GM12878 (cell line): ENCODE results near the gene DDX19B. TPM values are rescaled to one million over a fixed set of nuclear protein-coding genes. Genes with fewer than 3 reads are reported as not detected.

Experiments
- ATAC-seq: fragments of 200-7000 bp; cut with Tn5 transposase; 3 replicates; pipeline ENCODE4 v1.9.1; 2020; ENCODE audit warnings: mild to moderate bottlenecking, moderate library complexity
- BruUV-seq: library from RNA; stranded (reverse); fragments of 400-500 nt; replicated peaks from 2 replicates; lab custom pipeline; 2021; lab: Mats Ljungman, UMichigan
- CTCF ChIA-PET: fragments of 300-600 bp; sonication (Branson Sonifier 250); formaldehyde crosslinking; extraction: SDS; loops from one replicate; lab custom pipeline; 2021; ENCODE audit warnings: inconsistent platforms; lab: Yijun Ruan, JAX
- POLR2A ChIA-PET: fragments of 350-600 bp; formaldehyde crosslinking; extraction: SDS; loops from one replicate; lab custom pipeline; 2021; ENCODE audit warnings: inconsistent platforms; lab: Charles Lee
- RAD21 ChIA-PET: fragments of 300-600 bp; sonication (Branson Sonifier 250); formaldehyde crosslinking; loops from one replicate; lab custom pipeline; 2023; ENCODE audit warnings: antibody characterized with exemption; ENCODE audit not compliant: unreplicated experiment; lab: Charles Lee
- SMC1A ChIA-PET: fragments of 300-600 bp; sonication (Branson Sonifier 250); formaldehyde crosslinking; loops from one replicate; lab custom pipeline; 2023; ENCODE audit not compliant: unreplicated experiment, uncharacterized antibody; lab: Charles Lee
- DNase-seq: peaks from one replicate; pipeline ENCODE4 v3.0.0-alpha.2; 2011; ENCODE audit warnings: low read depth, low spot score
- FAIRE-seq: peaks from 3 replicates; lab custom pipeline; 2011; peaks lifted over from hg19 to GRCh38; lab: Jason Lieb, UNC
- H2AFZ ChIP-seq: 2 replicates; pipeline ENCODE4 v1.6.0; 2011; ENCODE audit warnings: low read depth, low read length, control low read depth; ENCODE audit not compliant: control insufficient read depth
- H3K27ac ChIP-seq: 2 replicates; pipeline ENCODE4 v1.5.1; 2011; ENCODE audit warnings: control low read depth; ENCODE audit not compliant: control insufficient read depth, insufficient read depth
- H3K27me3 ChIP-seq, 2 experiments: replicated peaks in 1 of 2; 2 replicates each; pipeline versions ENCODE4 v1.6.0 to v1.6.1; 2011; ENCODE audit warnings: low read length in 1 of 2; ENCODE audit not compliant: control insufficient read depth in 2 of 2, insufficient read depth in 2 of 2
- H3K36me3 ChIP-seq, 2 experiments: 2 replicates each; pipeline ENCODE4 v1.5.1; 2011; ENCODE audit warnings: low read length in 1 of 2; ENCODE audit not compliant: control insufficient read depth in 2 of 2, insufficient read depth in 2 of 2
- H3K4me1 ChIP-seq: 2 replicates; pipeline ENCODE4 v1.6.1; 2011; ENCODE audit warnings: mild to moderate bottlenecking, low read length, moderate library complexity, mixed read lengths; ENCODE audit not compliant: control insufficient read depth, insufficient read depth
- H3K4me2 ChIP-seq: 2 replicates; pipeline ENCODE4 v1.6.0; 2011; ENCODE audit warnings: control low read depth; ENCODE audit not compliant: control insufficient read depth, insufficient read depth
- H3K4me3 ChIP-seq: fragments of 200-600 bp; sonication (generic); 2 replicates; pipeline ENCODE4 v1.5.1; 2016
- H3K79me2 ChIP-seq: 2 replicates; pipeline ENCODE4 v1.6.0; 2011; ENCODE audit warnings: low read length; ENCODE audit not compliant: control insufficient read depth, insufficient read depth
- H3K9ac ChIP-seq: 2 replicates; pipeline ENCODE4 v1.8.0; 2011; ENCODE audit warnings: low read length, control low read depth, mixed read lengths; ENCODE audit not compliant: control insufficient read depth, insufficient read depth
- H3K9me3 ChIP-seq: replicated peaks from 3 replicates; pipeline ENCODE4 v1.5.1; 2011; ENCODE audit warnings: mild to moderate bottlenecking, low read length; ENCODE audit not compliant: control insufficient read depth, insufficient read depth
- H4K20me1 ChIP-seq: 2 replicates; pipeline ENCODE4 v1.6.0; 2011; ENCODE audit not compliant: control insufficient read depth, insufficient read depth
- BCLAF1 ChIP-seq: fragments of 450-650 bp; IDR thresholded peaks from 2 replicates; pipeline ENCODE4 v1.6.1; 2017; ENCODE audit warnings: antibody characterized with exemption, mild to moderate bottlenecking, moderate library complexity
- CHD1 ChIP-seq: IDR thresholded peaks from 2 replicates; pipeline ENCODE4 v1.6.1; 2012; ENCODE audit warnings: low read depth, low read length, improper control_type of control experiment
- CTCF ChIP-seq, 3 experiments: IDR thresholded peaks in 2 of 3; conservative IDR thresholded peaks in 1 of 3; 2 replicates each; pipeline ENCODE4 v1.5.1; 2011; ENCODE audit warnings: low read depth in 3 of 3, low read length in 3 of 3, mild to moderate bottlenecking in 3 of 3, control low read depth in 2 of 3, moderate library complexity in 2 of 3, inconsistent platforms in 1 of 3, mixed read lengths in 1 of 3; ENCODE audit not compliant: control insufficient read depth in 2 of 3, insufficient read depth in 1 of 3; ENCODE audit errors: extremely low read depth in 1 of 3
- FOXM1 ChIP-seq: IDR thresholded peaks from 2 replicates; pipeline ENCODE4 v1.6.1; 2012; ENCODE audit warnings: low read depth, mild to moderate bottlenecking, inconsistent platforms, low read length, moderate library complexity
- MAX ChIP-seq: IDR thresholded peaks from 2 replicates; pipeline ENCODE4 v1.6.1; 2012; ENCODE audit warnings: low read depth, low read length, improper control_type of control experiment
- STAT3 ChIP-seq: IDR thresholded peaks from 2 replicates; pipeline ENCODE4 v1.6.1; 2011; ENCODE audit warnings: low read depth, low read length, improper control_type of control experiment
- SUZ12 ChIP-seq: fragments of 200-600 bp; sonication (generic); IDR thresholded peaks from one replicate; pipeline ENCODE4 v1.6.1; 2018; ENCODE audit warnings: antibody characterized with exemption, mild to moderate bottlenecking; ENCODE audit not compliant: unreplicated experiment
- USF1 ChIP-seq: IDR thresholded peaks from 2 replicates; pipeline ENCODE4 v1.6.1; 2011; ENCODE audit warnings: borderline replicate concordance, low read depth, mild to moderate bottlenecking, moderate library complexity, mixed read lengths, low read length; ENCODE audit not compliant: insufficient read depth; ENCODE audit errors: extremely low read length
- ZNF24 ChIP-seq: fragments of 450-650 bp; IDR thresholded peaks from 2 replicates; pipeline ENCODE4 v1.6.1; 2017; ENCODE audit warnings: antibody characterized with exemption, mild to moderate bottlenecking
- whole genome bisulfite sequencing: methylation state at CpG from one replicate; pipeline ENCODE4 v1.1.6; 2016; ENCODE audit warnings: low lambda C conversion rate; ENCODE audit not compliant: insufficient replicate concordance, insufficient coverage; ENCODE audit errors: missing lambda C conversion rate; 5-methylcytosine and 5-hydroxymethylcytosine counted together
- in situ Hi-C: fragments of 300-500 bp; cut with MboI; formaldehyde crosslinking; loops from 9 replicates; pipeline ENCODE4 v1.14.3; 2018; ENCODE audit warnings: mixed read lengths
- intact Hi-C: fragments of 100-400 bp; cut with micrococcal nuclease; formaldehyde crosslinking; loops from one replicate; pipeline ENCODE4 v1.14.2; 2022; ENCODE audit not compliant: unreplicated experiment
- polyA plus RNA-seq, 11 experiments: library from polyadenylated mRNA; depleted of rRNA in 4 of 11; unstranded in 6 of 11; stranded (reverse) in 5 of 11; fragments of >200 nt; fragmentation: Nextera tagmentation in 4 of 11; fragmentation: Illumina TruSeq in 1 of 11; extraction: Ambion mirVana in 4 of 11; extraction: Trizol in 1 of 11; gene quantifications; 1 replicate in 1 of 11; 2 replicates in 10 of 11; pipeline versions ENCODE4 v1.2.1 to v1.2.3, GENCODE V29; 2011 to 2016; ENCODE audit warnings: inconsistent platforms in 2 of 11, missing spikeins in 2 of 11, low read depth in 1 of 11
- total RNA-seq, 4 experiments: library from RNA; depleted of rRNA in 3 of 4; stranded (reverse); fragments of >200 nt in 3 of 4; fragmentation: Illumina TruSeq in 1 of 4; extraction: Trizol in 1 of 4; gene quantifications; 2 replicates each; pipeline versions ENCODE4 v1.2.1 to v1.2.3, GENCODE V29; 2013 to 2021

DDX19B gene
- total and polyA plus RNA-seq, 10 of the 15 experiments (the other 5 are each of a cell fraction or from before 2014, with no cell fraction given): 14.1 to 69.1 (median 42.5) TPM

GRCh38 chr16:70253291-70254106, 45.5 kb upstream of the DDX19B start:
- POLR2A ChIA-PET: interaction anchor here (0.8 kb wide), 1 partner anchor 32 kb away, joined by 4 read pairs; no protein-coding TSS in a partner anchor
- DNase-seq (no peak), ATAC-seq (no peak), FAIRE-seq (no peak)
- peaks cover 27 to 37% of the 10 kb centered on the region in 2 experiments for H3K36me3 ChIP-seq
- SMC1A ChIA-PET: no interaction called here
- no peak for TF ChIP-seq BCLAF1
- TF ChIP-seq SUZ12: no peak
- TF ChIP-seq CTCF (IDR thresholded peaks at IDR 0.05 in 2 of 3, conservative IDR thresholded peaks at IDR 0.05 in 1 of 3; ENCODE audit: control insufficient read depth in 2 of 3, extremely low read depth in 1 of 3, insufficient read depth in 1 of 3, low read depth in 3 of 3, low read length in 3 of 3): peak; percentile 35 to 71 (median 61)
- TF ChIP-seq USF1: no peak
- no peak for TF ChIP-seq MAX
- TF ChIP-seq CHD1: no peak
- no peak for TF ChIP-seq ZNF24
- TF ChIP-seq FOXM1: no peak
- no peak for TF ChIP-seq STAT3
- in situ Hi-C loops: no loop called here
- RAD21 ChIA-PET: no interaction called here
- H2AFZ ChIP-seq: no peak overlapping the region
- H3K4me2 ChIP-seq: no peak overlapping the region
- H3K79me2 ChIP-seq: peaks cover 26% of the 10 kb centered on the region
- H3K27me3 ChIP-seq: no peaks in the 10 kb centered on the region
- no peaks in the 10 kb centered on the region for H3K4me1 ChIP-seq
- BruUV-seq: no TSS peak
- WGBS: 85% methylated on average over 16 of the region's 16 CpGs
- intact Hi-C loops: loop anchor here (10.0 kb wide), 1 partner anchor 89 kb away; no protein-coding TSS in a partner anchor
- H3K9ac ChIP-seq: no peak overlapping the region
- no peaks in the 10 kb centered on the region for H4K20me1 ChIP-seq
- no peak overlapping the region for H3K4me3 ChIP-seq
- no peak overlapping the region for H3K27ac ChIP-seq
- no peaks in the 10 kb centered on the region for H3K9me3 ChIP-seq
- CTCF ChIA-PET: interaction anchor here (3.2 kb wide), 1 partner anchor 9 kb away, joined by 13 read pairs; no protein-coding TSS in a partner anchor
